Measurements from ENCODE around the gene PEX3.
"Not testable (repeated sequence)": the region's sequence is repeated elsewhere in the genome, so short reads cannot be mapped to it uniquely, and the experiment has no call there.

PEX3 gene

DNA sequence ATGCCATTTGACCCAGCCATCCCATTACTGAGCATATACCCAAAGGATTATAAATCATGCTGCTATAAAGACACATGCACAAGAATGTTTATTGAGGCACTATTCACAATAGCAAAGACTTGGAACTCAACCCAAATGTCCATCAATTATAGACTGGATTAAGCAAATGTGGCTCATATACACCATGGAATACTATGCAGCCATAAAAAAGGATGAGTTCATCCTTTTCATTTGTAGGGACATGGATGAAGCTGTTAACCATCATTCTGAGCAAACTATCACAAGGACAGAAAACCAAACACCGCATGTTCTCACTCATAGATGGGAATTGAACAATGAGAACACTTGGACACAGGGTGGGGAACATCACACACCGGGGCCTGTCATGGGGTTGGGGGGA lies 2.7 kb upstream of the PEX3 start:
- not testable (repeated sequence) for DNase-seq (ENCODE audit: low read depth, low spot score)

DNA sequence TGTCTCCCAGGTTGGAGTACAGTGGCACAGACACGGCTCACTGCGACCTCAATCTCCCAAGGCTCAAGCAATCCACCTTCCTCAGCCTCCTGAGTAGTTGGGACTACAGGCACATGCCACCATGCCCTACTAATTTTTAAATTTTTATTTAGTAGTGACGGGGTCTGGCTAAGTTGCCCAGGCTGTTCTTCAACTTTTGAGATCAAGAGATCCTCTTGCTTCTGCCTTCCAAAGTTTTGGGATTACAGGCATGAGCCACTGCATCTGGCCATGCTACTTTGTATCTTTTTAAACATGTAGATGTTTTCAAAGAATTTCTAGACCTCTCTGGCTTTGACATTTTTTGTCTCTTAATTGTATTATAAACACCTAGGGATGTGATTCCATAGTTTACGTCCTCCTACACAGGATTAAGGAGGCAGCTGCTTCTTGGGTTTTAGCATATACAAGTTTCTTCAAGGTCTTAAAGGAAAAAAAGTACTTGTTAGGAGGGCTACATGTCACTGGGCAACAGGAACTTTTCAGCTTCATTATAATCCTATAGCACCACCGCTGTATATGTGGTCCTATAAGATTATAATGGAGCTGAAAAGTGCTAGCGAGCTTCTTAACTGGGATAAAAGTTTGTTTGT lies 1.4 kb upstream of the PEX3 start:
- DNase-seq (ENCODE audit: low read depth, low spot score) = no peak

DNA sequence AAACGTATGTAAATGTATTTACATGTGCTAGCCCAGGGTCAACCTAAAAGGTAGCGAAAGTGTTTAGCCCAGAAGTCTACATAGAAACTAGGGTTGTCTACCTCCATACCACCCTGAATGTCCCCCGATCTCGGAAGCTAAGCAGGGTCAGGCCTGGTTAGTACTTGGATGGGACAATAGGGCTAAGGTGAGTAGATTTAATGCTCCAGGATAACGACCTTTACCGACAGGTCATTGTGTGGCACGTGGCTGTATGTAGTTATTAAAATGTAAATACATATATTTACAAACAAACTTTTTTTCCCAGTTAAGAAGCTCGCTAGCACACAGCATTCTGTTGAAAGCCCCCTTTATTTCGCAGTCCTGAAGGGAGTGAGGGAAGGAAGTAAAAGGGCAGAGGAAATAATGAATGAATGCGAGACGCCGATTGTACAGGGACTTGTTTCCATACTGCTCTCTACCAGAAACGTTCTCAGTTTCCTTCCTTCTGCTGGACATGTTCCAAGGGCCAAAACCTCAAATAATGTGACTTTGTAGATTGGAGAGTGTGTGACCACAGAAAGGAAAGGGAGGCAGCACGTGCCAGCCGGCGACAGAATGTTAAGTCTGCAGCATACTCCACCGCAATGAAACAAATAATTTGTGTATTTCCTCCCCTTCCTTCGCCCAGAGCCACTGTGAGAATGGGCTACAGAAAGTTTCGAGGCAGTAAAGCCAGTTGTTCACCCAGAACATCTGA lies 722 bp upstream of the PEX3 start:
- DNase-seq (ENCODE audit: low read depth, low spot score) = no peak

DNA sequence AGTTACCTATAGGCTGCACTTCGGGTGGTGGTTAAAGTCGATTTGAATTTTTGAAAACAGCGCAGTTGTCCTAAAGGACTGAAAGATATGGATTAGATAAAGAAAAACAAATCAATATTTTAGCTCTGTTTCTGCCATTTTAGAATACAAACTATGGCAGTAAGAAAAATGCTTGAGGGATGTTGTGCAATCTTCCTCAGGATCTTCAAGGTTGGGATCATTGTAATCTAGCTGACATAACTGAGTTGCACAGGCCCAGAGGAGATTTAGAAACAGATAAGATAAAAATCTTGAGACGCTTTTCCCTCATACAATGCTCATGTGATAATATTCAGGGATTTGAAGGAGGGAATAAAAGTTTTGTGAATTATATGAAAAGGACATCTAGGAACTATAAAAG lies 926 bp downstream of the PEX3 start:
- DNase-seq (ENCODE audit: low read depth, low spot score) = no peak

DNA sequence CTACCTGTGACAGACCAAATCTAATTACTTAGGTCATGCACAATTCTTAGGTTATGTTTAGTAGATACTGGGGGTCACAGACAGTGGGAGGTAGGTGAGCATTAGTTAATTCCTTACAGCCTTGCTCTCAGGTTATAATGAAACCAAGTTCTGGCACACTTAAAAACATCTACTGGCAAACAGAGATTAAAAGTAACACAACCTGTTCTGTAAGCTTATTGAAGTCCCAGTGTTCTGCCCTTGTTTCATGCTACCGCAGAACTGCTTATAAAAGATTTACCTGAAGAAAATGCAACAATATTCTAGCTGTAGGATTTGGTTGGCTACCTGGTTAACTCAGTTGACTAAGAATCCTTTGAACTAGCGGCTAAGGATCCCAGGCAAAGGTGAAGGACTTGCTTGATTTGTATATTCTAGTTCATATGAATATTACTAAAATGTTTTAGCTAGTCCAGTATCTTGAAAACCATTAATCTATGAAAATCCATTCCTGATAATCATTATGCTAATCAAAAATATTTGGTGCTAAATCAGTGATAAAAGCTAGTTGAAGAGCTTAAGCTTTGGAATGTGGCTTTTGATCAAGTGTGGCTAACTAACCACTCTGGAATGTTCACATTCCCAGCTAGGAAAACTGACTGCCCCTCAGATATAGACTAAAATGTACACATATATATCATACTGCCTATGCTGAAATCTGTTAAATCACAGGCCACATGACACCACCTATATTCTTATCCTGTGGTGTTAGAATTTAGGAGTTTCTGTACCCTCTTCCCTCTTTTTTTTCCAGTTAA lies 7.2 kb downstream of the PEX3 start:
- no peak for DNase-seq (ENCODE audit: low read depth, low spot score)

DNA sequence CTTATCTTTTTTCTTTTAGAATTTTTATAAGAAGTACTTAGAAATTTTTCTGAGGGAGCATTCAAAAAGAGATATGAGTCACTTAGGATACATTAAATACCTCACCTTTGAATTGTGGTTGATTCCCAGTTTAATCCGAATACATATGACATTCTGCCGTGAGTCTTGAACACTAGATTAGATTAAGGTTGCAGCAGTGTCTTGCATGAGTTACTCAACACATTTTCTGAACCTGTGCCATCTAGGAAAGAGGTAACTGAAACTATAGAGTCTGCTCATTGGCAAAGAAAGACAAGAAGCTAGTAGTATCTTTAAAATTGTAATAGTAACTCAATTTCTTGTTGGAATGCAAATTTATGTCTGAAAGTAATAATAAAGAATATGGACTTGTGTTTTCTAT lies 14.9 kb downstream of the PEX3 start:
- no peak for DNase-seq (ENCODE audit: low read depth, low spot score)

DNA sequence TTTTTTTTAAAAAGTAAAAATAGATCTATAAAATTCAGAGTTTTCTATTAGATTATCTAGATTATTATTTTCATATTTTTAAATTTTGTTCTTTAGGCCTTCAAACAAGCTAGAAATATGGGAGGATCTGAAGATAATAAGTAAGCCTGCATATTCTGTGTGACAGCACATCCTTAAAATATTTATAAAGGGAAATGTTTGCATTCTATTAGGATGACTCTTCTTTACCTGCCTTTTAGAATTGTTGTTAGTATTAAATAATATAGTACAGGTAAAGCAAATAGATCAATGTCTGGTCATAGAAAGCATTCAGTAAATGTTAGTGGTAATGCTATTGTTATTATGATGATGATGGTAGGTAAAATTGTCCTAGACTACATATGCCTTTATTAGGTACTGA lies 17.4 kb downstream of the PEX3 start:
- no peak for DNase-seq (ENCODE audit: low read depth, low spot score)

DNA sequence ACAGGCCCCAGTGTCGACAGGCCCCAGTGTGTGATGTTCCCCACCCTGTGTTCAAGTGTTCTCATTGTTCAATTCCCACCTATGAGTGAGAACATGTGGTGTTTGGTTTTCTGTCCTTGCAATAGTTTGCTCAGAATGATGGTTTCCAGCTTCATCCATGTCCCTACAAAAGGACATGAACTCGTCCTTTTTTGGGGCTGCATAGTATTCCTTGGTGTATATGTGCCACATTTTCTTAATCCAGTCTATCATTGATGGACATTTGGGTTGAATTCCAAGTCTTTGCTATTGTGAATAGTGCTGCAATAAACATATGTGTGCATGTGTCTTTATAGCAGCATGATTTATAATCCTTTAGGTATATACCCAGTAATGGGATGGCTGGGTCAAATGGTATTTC lies 18.2 kb downstream of the PEX3 start:
- not testable (repeated sequence) for DNase-seq (ENCODE audit: low read depth, low spot score)

DNA sequence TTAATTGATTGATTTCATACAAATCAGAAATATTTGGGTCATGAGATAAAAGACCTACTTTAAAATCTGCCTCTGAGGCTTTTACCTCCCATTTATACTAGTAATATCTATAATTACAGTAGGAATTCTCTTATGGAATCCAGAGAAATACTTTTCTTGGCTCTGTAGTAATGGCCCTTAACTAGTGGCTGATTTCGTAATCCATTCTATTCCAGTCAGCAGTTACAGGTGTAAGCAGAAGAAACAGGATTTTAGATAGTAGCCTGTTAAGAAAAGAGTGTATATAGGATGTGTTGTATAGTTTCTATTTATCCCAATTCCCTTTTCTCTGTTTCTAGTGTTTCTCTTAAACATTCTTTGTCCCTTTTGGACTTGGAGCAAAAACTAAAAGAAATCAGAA lies 21.2 kb downstream of the PEX3 start:
- no peak for DNase-seq (ENCODE audit: low read depth, low spot score)

DNA sequence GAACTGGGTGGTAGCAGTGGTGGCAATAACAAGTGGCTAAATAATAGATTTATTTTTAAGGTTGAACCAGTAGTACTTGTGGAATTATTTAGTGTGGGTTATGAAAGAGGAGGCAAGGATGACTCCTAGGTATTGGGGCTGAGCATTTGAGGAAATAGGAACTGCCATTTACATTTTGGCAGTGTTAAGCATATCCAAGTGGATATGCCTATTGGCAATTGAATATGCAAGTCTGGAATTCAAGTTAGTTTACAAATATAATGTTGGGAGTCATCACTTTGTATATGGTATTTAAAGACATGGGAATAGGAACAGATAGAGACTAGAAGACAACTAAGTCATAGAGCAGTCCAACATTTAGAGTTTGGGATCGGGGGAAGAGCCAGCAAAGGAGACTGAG lies 25.9 kb downstream of the PEX3 start:
- no peak for DNase-seq (ENCODE audit: low read depth, low spot score)

DNA sequence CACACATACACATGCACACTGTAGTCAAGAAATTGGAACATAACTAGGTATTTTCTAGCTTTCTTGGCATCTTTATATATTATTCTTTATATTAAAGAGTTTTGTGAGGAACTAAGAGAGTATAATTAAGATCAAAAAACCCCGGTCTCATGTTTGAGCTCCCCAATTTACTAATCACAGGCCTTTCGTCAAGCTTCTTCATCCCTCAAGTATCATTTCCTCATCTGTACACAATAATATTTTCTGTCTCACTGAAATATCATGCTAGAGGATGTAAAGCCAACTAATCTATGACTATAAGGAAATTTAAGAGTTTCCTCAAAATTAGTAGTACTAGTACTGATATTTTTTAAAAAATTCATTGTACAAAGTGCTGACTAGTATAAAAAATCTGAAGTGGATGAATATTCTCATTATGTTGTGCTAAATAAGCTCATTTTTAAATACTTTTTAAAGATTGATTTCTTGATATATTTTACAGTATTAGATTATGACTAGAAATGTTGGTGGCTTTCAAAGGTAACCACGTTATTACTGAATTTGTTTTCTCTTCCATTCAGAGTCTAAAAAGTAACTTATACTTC lies 28.0 kb downstream of the PEX3 start:
- DNase-seq (ENCODE audit: low read depth, low spot score) = no peak

DNA sequence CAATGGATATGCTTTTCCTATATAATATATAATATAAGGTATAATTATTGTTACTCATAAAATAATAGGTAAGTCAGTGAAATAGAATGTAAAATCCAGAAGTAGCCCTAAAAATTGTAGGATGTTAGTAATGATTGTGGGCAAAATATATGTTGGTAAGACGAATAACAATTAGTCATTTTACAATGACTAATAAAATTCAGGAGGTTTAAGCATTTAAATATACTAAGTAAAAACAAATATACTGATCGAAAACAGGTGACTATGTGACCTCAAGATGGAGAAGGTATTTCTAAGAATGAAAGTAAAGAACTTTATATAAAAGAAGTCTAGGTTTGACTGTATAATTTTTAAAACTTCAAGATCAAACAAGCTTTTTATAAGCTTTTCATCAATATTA lies 32.0 kb downstream of the PEX3 start:
- DNase-seq (ENCODE audit: low read depth, low spot score) = no peak

DNA sequence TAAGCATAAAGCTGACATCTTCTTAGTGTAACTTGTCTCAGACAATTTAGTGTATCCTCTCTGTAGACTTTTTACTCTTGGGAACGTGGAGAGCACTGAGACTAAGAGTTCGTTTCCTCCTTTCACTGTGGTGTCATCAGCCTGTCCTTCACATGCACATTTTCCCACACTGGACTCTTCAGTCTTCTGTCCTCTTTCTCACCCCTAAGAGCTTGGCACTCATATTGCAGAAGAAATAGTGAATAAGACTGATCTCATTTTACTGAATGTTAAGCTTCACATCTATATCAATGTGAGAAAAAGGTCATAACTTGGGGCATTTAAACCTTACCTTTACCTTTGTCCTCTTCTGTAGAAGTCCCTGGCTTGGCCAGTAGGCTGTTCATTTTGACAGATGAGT lies 35.4 kb downstream of the PEX3 start:
- DNase-seq (ENCODE audit: low read depth, low spot score) = no peak

DNA sequence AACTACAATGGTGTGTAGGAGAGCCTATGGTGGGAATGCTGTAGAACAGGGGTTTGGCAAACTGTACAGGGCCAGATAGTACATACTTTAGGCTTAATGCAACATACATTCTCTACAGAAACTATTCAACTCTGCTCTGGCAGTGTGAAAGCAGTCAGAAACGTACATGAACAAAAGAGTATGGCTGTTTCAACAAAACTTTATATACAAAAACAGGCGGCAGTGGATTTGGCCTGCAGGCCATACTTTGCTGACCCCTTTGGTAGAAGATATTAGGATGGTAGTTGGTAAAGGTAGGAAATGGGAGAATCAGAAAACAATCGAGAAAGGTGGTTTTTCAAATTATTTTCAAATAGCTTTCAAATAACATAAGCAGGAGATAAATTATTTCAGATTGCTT lies 36.1 kb downstream of the PEX3 start:
- no peak for DNase-seq (ENCODE audit: low read depth, low spot score)

DNA sequence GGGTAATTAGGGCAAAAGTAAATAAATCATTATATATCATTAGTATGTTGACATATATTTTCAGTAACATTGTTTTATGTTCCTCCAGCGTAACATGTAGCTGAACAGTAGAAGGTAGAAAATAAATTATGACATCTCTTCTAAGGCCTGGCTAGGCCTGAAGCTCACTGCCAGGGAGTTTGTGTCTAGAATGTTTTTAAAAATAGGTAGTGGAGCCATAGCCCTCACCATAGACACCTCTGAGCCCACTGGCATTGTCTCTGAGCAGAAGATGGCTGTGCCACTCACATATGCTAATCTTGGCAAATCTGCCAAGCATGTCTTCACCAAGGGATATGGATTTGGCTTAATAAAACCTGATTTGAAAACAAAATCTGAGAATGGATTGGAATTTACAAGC lies 39.6 kb downstream of the PEX3 start:
- DNase-seq (ENCODE audit: low read depth, low spot score) = no peak

DNA sequence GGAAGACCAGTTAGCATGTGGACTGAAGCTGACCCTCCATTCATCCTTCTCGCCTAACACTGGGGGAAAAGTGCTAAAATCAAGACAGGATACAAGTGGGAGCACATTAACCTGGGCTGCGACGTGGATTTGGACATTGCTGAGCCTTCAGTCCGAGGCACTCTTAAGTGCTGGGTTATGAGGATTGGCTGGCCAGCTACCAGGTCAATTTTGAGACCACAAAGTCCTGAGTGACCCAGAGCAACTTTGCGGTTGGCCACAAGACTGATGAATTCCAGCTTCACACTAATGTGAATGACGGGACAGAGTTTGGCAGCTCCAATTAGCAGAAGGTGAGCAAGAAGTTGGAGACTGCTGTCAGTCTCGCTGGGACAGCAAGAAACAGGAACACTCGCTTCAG lies 40.2 kb downstream of the PEX3 start:
- no peak for DNase-seq (ENCODE audit: low read depth, low spot score)

DNA sequence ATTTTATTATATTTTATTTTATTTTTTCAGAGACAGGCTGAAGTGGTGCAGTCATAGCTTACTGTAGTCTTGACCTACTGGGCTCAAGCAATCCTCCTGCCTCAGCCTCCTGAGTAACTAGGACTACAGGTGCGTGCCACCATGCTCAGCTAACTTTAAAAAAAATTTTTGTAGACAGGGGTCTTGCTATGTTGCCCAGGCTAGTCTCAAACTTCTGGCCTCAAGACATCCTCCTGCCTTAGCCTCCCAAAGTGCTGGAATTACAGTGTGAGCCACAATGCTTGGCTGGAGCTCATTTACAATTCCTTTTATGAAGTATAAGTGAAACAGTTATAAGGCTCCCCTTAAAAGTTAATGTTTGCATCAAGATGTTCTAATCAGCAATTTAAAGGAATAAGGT lies 46.4 kb downstream of the PEX3 start:
- no peak for DNase-seq (ENCODE audit: low read depth, low spot score)

DNA sequence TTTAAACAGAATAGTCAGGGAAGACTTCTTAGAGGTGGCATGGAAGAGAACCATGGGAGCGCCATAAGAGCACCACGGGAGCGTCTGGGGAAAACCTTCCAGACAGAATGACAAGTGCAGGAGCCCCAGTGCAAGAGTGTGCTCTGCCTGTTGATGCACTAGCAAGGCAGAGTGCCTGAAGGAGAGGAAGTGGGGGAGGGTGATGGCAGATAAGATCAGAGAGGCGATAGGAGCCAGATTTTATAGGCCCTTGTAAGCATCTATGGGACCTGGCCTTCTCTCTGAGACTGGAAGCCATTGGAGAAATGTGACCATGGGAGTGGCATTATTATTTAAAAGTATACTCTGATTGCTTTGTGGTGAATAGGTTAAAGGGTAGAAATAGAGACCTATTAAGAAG lies 47.8 kb downstream of the PEX3 start:
- DNase-seq (ENCODE audit: low read depth, low spot score) = no peak

DNA sequence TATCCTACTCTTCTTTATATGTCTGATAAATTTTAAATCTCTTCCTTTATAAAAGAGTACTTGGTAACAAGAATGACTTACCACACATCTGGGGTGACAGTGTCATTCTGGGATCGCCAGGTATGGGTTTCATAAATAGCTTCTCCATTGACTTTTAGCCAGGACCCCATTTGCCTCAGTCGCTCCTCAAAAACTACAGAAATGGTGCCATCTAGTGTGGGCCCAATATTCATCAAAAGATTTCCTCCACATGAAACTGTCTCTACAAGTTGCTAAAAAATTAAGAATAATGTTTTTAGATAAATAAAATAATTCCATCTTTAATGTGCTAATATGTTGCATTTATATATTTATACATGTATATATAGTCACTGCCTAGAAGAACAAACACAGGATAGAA lies 51.2 kb downstream of the PEX3 start:
- no peak for DNase-seq (ENCODE audit: low read depth, low spot score)

DNA sequence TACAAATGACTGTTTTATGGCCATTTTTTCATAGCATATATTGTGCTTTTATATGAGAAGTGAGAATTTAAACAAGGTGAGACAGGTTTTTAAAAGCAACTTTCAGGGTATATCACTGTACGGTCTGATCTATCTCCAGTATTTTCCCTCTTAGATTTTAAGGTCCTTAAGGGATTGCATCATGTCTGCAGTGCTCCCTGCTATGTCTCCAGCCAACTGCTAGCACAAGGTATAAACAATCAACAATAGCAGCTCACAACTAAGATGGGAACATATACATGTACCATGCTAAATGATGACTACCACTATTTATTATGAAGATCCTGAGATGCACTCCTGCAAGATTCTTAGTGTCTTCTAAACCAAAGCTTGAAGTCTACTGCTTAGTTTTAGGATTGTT lies 53.8 kb downstream of the PEX3 start:
- no peak for DNase-seq (ENCODE audit: low read depth, low spot score)

DNA sequence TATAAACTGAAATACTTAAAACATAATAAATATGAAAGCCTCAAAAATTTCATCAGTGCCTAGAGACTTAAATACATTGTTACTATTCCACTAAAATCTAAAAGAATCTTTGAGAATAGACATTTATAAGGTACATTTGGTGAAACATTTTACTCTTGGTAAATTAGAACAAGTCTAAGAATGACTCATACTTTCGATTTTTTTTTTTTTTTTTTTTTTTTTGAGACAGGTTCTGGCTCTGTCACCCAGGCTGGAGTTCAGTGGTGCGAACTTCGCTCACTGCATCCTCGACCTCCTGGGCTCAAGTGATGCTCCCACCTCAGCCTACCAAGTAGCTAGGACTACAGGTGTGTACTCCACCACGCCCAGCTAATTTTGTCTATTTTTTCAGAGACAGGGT lies 54.5 kb downstream of the PEX3 start:
- no peak for DNase-seq (ENCODE audit: low read depth, low spot score)

DNA sequence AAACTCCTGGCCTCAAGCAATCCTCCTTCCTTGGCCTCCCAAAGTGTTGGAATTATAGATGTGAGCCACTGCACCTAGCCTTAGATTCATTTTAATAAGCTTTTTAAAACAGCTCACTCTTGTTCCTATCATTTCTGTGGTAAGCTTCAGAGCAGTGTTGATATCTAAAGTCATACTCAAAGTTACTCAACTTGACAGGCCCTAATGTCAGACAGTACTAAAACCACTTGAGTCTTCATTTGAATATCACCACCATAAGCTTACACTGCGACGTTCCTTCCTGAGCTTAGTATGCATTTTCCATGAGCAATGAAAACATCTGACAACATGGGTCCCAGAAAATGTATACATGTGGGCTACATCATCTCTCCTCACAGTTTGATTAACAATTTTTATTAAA lies 54.9 kb downstream of the PEX3 start:
- DNase-seq (ENCODE audit: low read depth, low spot score) = no peak

DNA sequence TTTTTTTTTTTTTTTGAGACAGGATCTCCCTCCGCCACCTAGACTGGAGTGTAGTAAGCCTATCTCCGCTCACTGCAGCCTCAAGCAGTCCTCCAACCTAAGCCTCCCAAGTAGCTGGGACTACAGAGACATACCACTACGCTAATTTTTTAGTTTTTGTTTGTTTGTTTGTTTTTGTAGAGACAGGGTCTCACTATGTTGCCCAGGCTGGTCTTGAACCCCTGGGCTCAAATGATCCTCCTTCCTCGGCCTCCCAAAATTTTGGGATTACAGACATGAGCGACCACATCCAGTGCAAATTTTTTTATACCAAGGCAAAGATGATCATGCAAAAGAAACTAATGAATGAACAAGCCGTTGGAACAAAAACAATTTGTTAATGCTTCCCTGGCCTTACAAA lies 55.6 kb downstream of the PEX3 start:
- no peak for DNase-seq (ENCODE audit: low read depth, low spot score)
